Duodenal mucosa (tissue), 2 donors: ENCODE data around the gene PYM1.
"Not testable (repeated sequence)": the region's sequence is repeated elsewhere in the genome, so short reads cannot be mapped to it uniquely, and the experiment has no call there.

Source experiments
- H3K27ac ChIP-seq: one replicate; pipeline ENCODE4 v1.7.0; 2013; ENCODE audit warnings: low read depth, low read length
- H3K27me3 ChIP-seq, 2 donors: one replicate each; pipeline ENCODE4 v1.7.0; 2013; ENCODE audit warnings: low read length in 2 of 2, control low read depth in 1 of 2; ENCODE audit not compliant: insufficient read depth in 2 of 2, control insufficient read depth in 1 of 2
- H3K36me3 ChIP-seq, 2 donors: one replicate each; pipeline ENCODE4 v1.7.0; 2013; ENCODE audit warnings: low read length in 2 of 2, control low read depth in 1 of 2; ENCODE audit not compliant: insufficient read depth in 2 of 2, control insufficient read depth in 1 of 2
- H3K4me1 ChIP-seq, 2 donors: one replicate each; pipeline ENCODE4 v1.7.0; 2013; ENCODE audit warnings: low read length in 2 of 2, control low read depth in 1 of 2; ENCODE audit not compliant: insufficient read depth in 2 of 2, control insufficient read depth in 1 of 2
- H3K4me3 ChIP-seq, 2 donors: one replicate each; pipeline ENCODE4 v1.7.0; 2013; ENCODE audit warnings: low read length in 2 of 2, low read depth in 1 of 2
- H3K9ac ChIP-seq, 2 donors: one replicate each; pipeline ENCODE4 v1.7.0; 2013; ENCODE audit warnings: low read length in 2 of 2, low read depth in 1 of 2
- H3K9me3 ChIP-seq, 2 donors: one replicate each; pipeline ENCODE4 v1.7.0; 2013; ENCODE audit warnings: low read length in 2 of 2, control low read depth in 1 of 2; ENCODE audit not compliant: control insufficient read depth in 1 of 2

The PYM1 gene

DNA sequence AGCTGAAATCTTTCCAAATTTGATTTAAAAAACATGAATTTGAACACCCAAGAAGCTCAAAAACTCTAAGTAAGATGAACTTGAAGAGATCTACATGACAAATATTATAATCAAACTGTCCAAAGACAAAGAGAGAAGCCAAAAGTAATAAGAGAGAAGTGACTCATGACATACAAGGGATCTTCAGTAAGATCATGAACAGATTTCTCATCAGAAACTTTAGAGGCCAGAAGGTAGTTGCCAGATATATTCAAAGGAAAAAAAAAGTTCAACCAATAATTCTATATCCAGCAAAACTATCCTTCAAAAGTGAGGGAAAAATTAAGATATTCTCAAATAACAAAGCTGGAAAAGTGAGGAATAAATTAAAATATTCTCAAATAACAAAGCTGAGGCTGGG is 49.9 kb downstream of the PYM1 start:
- no peak overlapping the region for H3K27ac ChIP-seq
- H3K9ac ChIP-seq, result no peak overlapping the region
- H3K27me3 ChIP-seq, result no peaks in the 10 kb centered on the region
- H3K4me1 ChIP-seq, result no peaks in the 10 kb centered on the region
- peaks cover 0 to 2% of the 10 kb centered on the region in 2 donors for H3K9me3 ChIP-seq
- no peak overlapping the region for H3K4me3 ChIP-seq
- no peaks in the 10 kb centered on the region for H3K36me3 ChIP-seq

DNA sequence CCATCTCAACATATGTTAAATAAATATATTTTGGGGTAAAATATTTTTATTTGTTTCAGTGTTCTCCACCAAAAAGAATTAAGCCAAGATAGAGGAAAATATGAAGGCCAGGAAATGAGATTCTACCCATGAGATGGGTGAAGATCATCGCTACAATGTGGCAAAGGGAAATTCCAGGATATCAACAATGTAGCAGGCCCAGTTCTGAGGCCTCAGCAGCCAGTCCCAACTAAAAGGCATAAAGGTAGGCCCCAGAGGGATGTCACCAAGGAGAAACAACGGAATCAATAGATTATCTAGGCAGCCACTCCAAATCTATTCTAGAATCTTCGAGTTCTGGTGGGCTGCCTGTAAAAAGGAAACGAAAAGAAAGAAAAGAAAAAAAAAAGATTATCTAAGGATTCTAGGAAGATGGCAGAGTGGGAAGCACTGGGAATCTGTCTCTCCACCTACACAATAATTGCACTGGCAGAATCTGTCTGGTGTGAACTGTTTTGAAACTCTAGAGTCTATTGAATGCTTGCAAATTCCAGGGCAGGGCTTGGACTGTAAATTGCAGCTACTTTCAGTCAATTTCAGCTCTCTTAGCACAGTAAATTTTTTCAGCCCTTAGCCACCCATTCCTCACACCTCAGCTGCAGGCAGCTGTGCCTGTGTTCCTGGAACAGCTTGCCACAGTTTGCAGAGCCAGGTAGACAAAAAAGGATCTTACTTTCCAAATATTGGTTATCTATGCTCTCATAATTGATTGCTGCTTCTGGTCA is 51.8 kb downstream of the PYM1 start:
- Histone ChIP-seq H3K4me1 (no peaks in the 10 kb centered on the region), H3K9ac (no peak overlapping the region), H3K9me3 (peaks cover 0 to 2% of the 10 kb centered on the region in 2 donors), H3K27ac (no peak overlapping the region), H3K4me3 (no peak overlapping the region), H3K36me3 (no peaks in the 10 kb centered on the region), H3K27me3 (no peaks in the 10 kb centered on the region)

DNA sequence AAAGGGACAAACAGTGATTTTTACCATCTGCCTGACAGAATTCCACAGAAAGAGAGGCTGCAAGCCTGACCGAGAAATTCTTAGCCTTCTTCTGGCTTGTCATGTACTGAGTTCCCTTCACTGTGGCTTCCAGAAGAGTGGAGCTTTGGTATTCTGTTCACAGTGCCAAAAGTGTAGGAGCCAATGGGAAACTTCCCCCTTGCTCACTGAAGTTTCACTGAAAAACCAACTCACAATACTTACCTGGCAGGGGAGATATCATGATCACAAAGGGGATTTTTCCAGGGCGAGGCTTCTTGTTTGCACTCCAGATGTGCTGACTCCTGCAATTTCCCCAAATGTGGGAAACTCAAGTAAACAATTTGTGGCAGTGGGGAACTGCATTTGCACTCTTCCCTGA is 53.3 kb downstream of the PYM1 start:
- no peak overlapping the region for H3K9ac ChIP-seq
- peaks cover 0 to 2% of the 10 kb centered on the region in 2 donors for H3K9me3 ChIP-seq
- H3K4me3 ChIP-seq, result no peak overlapping the region
- H3K36me3 ChIP-seq, result no peaks in the 10 kb centered on the region
- no peaks in the 10 kb centered on the region for H3K27me3 ChIP-seq
- H3K4me1 ChIP-seq, result no peaks in the 10 kb centered on the region
- H3K27ac ChIP-seq, result no peak overlapping the region

DNA sequence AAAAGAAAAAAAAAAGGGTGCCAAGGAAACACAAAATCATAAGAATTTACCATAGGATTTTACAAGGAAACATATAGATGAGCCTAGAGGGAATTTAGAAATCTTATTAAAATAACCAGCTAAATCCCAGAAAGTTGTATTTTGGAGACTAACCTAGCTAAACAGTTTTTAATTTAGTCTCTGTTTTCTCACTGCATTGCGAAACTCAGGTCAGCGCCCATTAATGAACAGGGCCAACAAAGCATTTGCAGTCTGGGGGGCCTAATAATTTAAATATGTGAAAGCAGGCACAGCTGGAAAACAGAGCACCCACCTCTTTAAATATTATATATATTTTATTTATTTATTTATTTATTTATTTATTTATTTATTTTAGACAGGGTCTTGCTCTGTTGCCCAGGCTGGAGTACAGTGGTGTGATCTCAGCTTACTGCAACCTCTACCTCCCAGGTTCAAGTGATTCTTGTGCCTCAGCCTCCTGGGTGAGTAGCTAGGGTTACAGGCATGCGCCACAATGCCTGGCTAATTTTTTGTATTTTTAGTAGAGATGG is 61.2 kb downstream of the PYM1 start:
- not testable (repeated sequence) for H3K9me3 ChIP-seq, H3K36me3 ChIP-seq, H3K9ac ChIP-seq, H3K4me3 ChIP-seq, H3K27ac ChIP-seq, H3K4me1 ChIP-seq, H3K27me3 ChIP-seq

DNA sequence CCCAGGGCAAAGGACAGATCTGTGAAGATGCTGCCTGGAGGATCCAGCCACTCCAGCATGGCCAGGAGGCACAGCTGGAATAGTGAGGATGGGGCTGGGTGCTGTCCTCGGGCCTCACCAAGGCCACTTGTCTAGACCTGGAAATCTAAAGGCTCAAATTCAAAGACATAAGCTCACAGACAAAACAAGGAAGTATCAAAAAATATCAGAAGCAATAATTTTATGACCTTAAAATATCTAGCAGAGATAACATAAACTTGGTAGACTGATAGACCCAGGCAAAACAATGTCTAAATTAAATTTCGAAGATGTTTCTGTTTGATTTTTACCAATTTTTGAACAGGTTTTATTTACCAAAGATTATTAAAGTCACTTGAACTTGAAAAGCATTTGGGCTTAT is 62.4 kb downstream of the PYM1 start:
- Histone ChIP-seq H3K27me3 (no peaks in the 10 kb centered on the region), H3K9ac (no peak overlapping the region), H3K4me3 (no peak overlapping the region), H3K36me3 (no peaks in the 10 kb centered on the region), H3K27ac (no peak overlapping the region), H3K9me3 (peaks cover 2 to 4% of the 10 kb centered on the region in 2 donors), H3K4me1 (no peaks in the 10 kb centered on the region)

DNA sequence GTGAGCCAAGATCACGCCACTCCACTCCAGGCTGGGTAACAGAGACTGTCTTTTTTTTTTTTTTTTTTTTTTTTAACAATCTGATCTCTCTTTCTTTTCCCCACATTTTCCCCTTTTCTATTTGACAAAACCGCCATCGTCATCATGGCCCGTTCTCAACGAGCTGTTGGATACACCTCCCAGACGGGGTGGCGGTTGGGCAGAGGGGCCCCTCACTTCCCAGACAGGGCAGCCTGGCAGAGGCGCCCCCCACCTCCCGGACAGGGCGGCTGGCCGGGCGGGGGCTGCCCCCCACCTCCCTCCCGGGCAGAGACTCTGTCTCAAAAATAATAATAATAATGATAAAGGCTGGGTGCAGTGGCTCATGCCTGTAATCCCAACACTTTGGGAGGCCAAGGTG is 64.8 kb downstream of the PYM1 start:
- H3K27me3 ChIP-seq, H3K4me1 ChIP-seq, H3K9ac ChIP-seq, H3K9me3 ChIP-seq, H3K4me3 ChIP-seq, H3K36me3 ChIP-seq, H3K27ac ChIP-seq: not testable (repeated sequence)

DNA sequence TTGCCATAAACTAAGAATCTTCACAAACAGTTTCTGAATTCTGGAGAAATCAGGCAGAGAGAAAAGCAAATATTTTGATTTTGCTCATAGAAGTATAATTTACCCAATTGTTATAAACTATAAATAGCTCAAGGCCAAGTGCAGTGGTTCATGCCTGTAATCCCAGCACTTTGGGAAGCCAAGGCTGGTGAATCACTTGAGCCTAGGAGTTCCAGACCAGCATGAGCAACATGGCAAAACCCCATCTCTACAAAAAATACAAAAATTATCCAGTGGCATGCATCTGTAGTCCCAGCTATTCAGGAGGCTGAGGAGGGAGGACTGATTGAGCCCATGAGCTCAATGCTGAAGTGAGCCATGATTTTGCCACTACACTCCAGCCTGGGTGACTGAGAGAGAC is 65.4 kb downstream of the PYM1 start:
- Histone ChIP-seq H3K36me3 (no peaks in the 10 kb centered on the region), H3K27ac (no peak overlapping the region), H3K27me3 (no peaks in the 10 kb centered on the region), H3K4me3 (no peak overlapping the region), H3K9me3 (peaks cover 2 to 4% of the 10 kb centered on the region in 2 donors), H3K9ac (no peak overlapping the region), H3K4me1 (no peaks in the 10 kb centered on the region)

DNA sequence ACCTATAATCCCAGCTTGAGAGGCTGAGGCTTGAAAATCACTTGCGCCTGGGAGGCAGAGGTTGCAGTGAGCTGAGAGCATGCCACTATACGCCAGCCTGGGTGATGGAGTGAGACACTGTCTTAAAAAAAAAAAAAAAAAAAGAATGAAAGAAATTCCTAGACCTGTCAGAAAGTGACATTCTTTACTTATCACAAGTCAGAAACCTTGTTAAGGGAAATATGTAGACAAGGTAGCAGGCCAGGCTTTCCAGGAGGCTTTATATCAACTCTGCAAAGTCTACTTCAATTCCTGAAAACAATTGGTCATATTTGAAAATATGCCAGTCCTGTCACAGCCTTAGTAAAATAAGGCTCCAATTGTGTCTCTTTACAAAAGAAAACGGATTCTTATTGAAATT is 65.8 kb downstream of the PYM1 start:
- no peaks in the 10 kb centered on the region for H3K27me3 ChIP-seq
- no peaks in the 10 kb centered on the region for H3K4me1 ChIP-seq
- peaks cover 2 to 4% of the 10 kb centered on the region in 2 donors for H3K9me3 ChIP-seq
- H3K27ac ChIP-seq, result no peak overlapping the region
- no peaks in the 10 kb centered on the region for H3K36me3 ChIP-seq
- no peak overlapping the region for H3K9ac ChIP-seq
- H3K4me3 ChIP-seq, result no peak overlapping the region

DNA sequence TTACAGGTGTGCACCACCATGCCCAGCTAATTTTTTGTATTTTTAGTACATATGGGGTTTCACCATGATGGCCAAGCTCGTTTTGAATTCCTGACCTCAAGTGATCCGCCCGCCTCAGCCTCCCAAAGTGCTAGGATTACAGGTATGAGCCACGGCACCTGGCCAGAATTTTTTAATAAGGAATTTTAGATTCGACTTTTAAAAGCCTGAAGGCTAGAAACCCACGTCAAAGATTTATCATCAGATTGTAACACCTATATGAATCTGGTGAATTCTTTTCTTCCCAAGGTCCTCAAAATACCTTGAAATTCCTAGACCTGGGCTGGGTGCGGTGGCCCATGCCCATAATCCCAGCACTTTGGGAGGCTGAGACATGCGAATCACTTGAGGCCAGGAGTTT is 66.3 kb downstream of the PYM1 start:
- peaks cover 2 to 4% of the 10 kb centered on the region in 2 donors for H3K9me3 ChIP-seq
- H3K4me1 ChIP-seq, result no peaks in the 10 kb centered on the region
- no peaks in the 10 kb centered on the region for H3K36me3 ChIP-seq
- no peak overlapping the region for H3K9ac ChIP-seq
- no peak overlapping the region for H3K27ac ChIP-seq
- H3K4me3 ChIP-seq, result no peak overlapping the region
- no peaks in the 10 kb centered on the region for H3K27me3 ChIP-seq

DNA sequence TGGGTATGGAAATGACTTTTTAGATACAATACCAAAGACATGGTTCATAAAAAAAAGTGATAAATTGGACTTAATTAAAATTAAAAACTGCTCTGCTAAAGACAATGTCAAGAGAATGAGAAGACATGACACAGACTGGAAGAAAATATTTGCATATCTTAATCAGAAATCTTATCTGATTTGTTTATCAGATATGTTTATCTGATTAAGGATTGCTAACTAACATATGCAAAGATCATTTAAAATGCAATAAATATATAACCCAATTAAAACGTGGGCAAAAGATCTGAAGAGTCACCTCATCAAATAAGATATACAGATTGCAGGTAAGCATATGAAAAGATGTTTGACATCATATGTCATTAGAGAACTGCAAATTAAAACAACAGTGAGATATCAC is 75.0 kb downstream of the PYM1 start:
- Histone ChIP-seq H3K36me3 (no peaks in the 10 kb centered on the region), H3K4me1 (no peaks in the 10 kb centered on the region), H3K4me3 (no peak overlapping the region)

More for the DNA sequence above, 75.0 kb downstream of the PYM1 start:
- no peaks in the 10 kb centered on the region for H3K27me3 ChIP-seq
- H3K27ac ChIP-seq, result no peak overlapping the region
- no peaks in the 10 kb centered on the region for H3K9me3 ChIP-seq
- H3K9ac ChIP-seq, result no peak overlapping the region
